ENCODE measurements around the gene NDRG4.
"Not testable (repeated sequence)": the region's sequence is repeated elsewhere in the genome, so short reads cannot be mapped to it uniquely, and the experiment has no call there.

NDRG4 gene

DNA sequence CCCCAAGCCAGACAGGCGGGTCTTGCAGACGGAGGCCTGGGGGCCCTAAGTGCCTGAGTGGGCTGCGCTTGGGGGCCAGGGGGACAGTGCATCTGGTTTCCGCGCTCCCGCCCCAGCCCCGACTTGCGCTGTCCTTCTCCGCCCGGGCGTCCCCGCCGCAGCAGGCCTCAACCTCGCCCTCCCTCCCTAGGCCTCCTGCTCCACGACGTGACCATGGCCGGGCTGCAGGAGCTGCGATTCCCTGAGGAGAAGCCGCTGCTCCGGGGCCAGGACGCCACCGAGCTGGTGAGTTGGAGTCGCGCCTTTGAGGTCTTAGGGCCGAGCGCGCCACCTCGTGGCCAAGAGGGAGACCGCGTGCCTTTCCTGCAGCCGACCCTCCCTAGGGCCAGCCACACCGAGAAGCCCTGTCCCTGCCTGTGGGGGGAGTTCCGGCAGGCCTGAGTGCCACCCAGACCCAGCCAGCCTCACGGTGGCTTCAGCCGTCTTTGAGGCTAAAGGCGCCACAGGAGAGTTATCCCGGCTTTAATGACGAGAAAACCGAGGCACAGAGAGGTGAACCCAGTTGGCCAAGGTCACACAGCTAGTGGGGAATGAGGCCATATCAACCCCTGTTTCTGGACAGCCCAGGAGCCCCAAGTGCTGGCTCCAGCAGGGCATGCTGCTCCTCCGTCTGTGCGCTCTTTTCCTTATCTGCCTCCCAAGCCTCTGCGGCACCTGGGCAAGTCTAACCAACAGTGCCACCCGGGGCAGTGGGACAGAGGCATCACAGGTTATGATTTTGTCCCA, 12.2 kb upstream of the NDRG4 start:
- Histone ChIP-seq H3K4me3 (peak overlapping the region; percentile 55), H3K27ac (no peak overlapping the region)
- DNase-seq (ENCODE audit: low spot score) = no peak
- TF ChIP-seq, protein P1, sequence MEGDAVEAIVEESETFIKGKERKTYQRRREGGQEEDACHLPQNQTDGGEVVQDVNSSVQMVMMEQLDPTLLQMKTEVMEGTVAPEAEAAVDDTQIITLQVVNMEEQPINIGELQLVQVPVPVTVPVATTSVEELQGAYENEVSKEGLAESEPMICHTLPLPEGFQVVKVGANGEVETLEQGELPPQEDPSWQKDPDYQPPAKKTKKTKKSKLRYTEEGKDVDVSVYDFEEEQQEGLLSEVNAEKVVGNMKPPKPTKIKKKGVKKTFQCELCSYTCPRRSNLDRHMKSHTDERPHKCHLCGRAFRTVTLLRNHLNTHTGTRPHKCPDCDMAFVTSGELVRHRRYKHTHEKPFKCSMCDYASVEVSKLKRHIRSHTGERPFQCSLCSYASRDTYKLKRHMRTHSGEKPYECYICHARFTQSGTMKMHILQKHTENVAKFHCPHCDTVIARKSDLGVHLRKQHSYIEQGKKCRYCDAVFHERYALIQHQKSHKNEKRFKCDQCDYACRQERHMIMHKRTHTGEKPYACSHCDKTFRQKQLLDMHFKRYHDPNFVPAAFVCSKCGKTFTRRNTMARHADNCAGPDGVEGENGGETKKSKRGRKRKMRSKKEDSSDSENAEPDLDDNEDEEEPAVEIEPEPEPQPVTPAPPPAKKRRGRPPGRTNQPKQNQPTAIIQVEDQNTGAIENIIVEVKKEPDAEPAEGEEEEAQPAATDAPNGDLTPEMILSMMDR (IDR thresholded peaks at IDR 0.05) = peak; percentile 68

DNA sequence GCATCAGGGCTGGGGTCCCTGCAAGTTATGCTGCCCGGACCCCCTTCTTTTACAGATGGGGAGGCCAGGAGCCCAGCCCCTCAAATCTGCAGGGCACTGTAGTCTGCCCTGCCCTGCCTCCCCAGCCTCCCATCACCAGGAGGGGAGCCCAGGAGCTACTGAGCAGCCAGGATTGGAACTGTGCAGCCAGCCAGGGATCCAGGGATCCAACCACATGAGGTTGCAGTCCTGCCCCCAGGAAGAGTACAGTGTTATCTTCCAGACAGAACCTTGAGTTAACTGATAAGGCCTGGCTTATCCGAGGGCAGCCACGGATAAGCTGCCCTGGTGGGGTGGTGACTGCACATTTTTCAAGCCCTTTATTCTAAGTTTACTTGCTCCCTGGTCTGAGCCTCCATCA, 11.4 kb upstream of the NDRG4 start:
- TF ChIP-seq, protein P1 (IDR thresholded peaks at IDR 0.05) = no peak
- Histone ChIP-seq H3K27ac (no peak overlapping the region), H3K4me3 (no peak overlapping the region)
- no peak for DNase-seq (ENCODE audit: low spot score)

DNA sequence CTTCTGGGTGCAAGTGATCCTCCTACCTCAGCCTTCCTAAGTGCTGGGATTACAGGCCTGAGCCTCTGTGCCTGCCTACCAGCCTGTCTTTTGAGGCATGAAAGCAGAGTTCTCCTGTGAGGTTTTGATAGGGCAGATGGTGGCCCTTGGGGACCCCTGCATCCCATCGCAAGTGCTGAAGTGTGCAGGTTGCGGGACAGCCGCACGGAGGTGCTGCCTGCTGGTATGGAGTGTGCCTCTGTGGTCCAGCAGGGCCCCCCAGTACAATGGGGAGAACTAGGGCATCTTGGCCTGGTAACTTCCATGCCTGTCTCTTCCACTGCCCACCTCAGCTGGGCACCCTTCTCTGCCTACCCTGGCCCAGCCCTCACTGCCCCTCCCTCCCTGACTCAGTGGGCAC, 9.9 kb upstream of the NDRG4 start:
- H3K4me3 ChIP-seq = no peak overlapping the region
- no peak overlapping the region for H3K27ac ChIP-seq
- TF ChIP-seq, protein P1 (IDR thresholded peaks at IDR 0.05) = no peak
- DNase-seq (ENCODE audit: low spot score) = no peak

DNA sequence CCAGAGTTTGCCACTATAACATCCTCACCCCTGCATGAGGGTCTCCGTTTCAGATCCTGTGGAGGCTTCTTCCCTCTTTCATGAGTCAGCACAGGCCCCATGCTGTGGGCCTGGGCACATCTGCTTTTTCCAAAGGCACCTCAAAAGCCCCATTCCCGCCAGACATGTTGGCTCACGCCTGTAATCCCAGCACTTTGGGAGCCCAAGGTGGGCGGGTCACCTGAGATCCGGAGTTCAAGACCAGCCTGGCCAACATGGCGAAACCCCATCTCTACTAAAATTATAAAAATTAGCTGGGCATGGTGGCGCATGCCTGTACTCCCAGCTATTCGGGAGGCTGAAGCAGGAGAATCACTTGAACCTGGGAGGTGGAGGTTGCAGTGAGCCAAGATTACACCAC, 9.4 kb upstream of the NDRG4 start:
- DNase-seq (ENCODE audit: low spot score); H3K27ac ChIP-seq; H3K4me3 ChIP-seq: not testable (repeated sequence)

DNA sequence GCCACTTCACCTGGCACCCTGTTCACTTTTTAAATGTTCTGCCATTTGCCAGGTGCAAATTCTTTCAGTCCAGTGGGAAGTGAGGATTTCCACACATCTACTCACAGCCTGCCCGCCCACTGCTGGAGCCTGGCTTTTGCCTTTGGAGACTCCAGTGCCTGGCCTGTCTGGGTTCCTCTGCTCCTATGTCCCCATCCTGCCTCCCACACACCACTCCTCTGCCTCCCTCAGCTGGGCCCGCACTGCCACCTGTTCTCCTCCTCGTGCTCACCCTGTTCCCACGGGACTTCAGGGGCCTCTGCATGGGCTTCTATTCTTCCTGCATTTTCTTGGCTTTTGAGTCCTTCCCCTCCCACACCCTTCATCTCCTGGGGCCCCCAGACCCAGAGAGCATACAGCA, 7.9 kb upstream of the NDRG4 start:
- no peak overlapping the region for H3K4me3 ChIP-seq
- TF ChIP-seq, protein P1 (IDR thresholded peaks at IDR 0.05) = no peak
- no peak overlapping the region for H3K27ac ChIP-seq
- DNase-seq (ENCODE audit: low spot score) = no peak

DNA sequence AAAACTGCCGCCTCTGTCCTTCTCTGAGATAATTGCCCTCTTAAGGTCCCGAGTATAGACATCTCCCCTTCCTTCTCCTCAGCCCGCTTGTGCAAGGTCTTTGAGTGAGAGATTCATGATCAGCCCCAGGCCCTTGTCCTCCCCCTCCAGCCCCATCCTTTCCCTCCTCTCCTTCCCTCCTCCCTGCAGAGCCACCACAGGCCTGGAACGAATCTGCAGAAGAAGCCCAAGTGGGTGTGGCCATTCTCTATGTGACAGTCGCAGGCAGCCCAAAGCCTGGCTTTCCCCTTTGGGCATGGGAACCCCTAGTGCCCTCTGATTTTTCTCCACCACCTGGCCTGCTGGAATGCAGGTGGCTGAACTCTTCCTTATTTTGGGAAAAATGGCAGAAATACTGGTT, 7.2 kb upstream of the NDRG4 start:
- TF ChIP-seq, protein P1 (IDR thresholded peaks at IDR 0.05) = no peak
- H3K27ac ChIP-seq = no peak overlapping the region
- DNase-seq (ENCODE audit: low spot score) = no peak
- no peak overlapping the region for H3K4me3 ChIP-seq

DNA sequence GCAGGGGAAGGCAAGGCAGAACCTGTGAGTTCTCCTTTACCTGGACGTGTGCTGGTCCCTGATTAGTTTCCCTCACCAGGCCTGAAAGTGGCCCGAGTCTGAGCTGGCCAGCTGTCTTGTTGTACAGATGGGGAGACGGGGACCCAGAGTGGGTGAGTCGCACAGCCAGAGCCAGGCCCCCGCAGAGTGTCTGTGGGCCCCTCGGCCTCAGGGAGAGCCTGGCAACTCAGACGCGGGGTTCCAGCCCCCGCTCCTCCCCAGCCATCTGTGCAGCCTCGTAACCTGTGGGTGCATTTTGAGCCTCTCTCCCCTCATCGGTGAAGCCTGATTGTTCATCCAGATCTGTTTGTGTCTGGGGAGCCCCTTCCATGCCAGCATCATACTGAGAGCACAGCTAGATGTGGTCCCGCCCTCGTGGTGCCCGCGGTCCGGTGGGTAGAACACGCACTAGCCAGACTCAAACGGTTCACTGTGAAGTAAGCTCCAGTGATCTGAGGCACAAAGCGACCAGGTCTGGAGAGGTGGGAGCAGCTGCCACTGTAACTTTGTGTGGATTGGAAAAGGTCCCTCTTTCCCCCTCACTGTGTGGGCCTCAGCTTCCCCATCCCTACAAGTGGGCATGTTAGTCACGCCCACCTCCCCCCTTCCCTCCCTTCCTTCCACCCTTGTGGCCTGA, 6.0 kb upstream of the NDRG4 start:
- Histone ChIP-seq H3K27ac (no peak overlapping the region), H3K4me3 (no peak overlapping the region)
- DNase-seq (ENCODE audit: low spot score) = no peak
- TF ChIP-seq, protein P1 (IDR thresholded peaks at IDR 0.05) = no peak

All from coronary artery (tissue), 2 donors.